Endothelial cell of umbilical vein (primary cell): ENCODE results near the gene BSPRY. TPM values are rescaled to one million over a fixed set of nuclear protein-coding genes. Genes with fewer than 3 reads are reported as not detected.

Experiments used
- BruUV-seq: library from RNA; stranded (reverse); fragments of 400-500 nt; replicated peaks from 2 replicates; lab custom pipeline; 2021; lab: Mats Ljungman, UMichigan
- CTCF ChIA-PET: fragments of 300-600, 350-600 bp; sonication (Branson Sonifier 250); formaldehyde crosslinking; loops from one replicate; lab custom pipeline; 2021; ENCODE audit warnings: antibody characterized with exemption, inconsistent platforms; lab: Charles Lee
- POLR2A ChIA-PET: fragments of 300-600, 350-600 bp; sonication (Branson Sonifier 250); formaldehyde crosslinking; loops from one replicate; lab custom pipeline; 2021; ENCODE audit warnings: antibody characterized with exemption, inconsistent platforms; lab: Charles Lee
- DNase-seq: peaks from one replicate; pipeline ENCODE4 v3.0.0-alpha.2; 2011; ENCODE audit warnings: low read depth, low spot score
- FAIRE-seq: peaks from 2 replicates; lab custom pipeline; 2011; peaks lifted over from hg19 to GRCh38; lab: Jason Lieb, UNC
- H2AFZ ChIP-seq: 2 replicates; pipeline ENCODE4 v1.6.0; 2012; ENCODE audit warnings: low read depth, low read length, control low read depth, inconsistent platforms
- H3K27ac ChIP-seq: 2 replicates; pipeline ENCODE4 v1.5.1; 2011; ENCODE audit warnings: low read depth, mild to moderate bottlenecking, control low read depth, low read length, moderate library complexity; ENCODE audit not compliant: insufficient read depth
- H3K27me3 ChIP-seq, 2 experiments: 2 replicates each; pipeline versions ENCODE4 v1.6.0 to v1.6.1; 2011; ENCODE audit warnings: low read length in 2 of 2, mixed read lengths in 1 of 2; ENCODE audit not compliant: control insufficient read depth in 2 of 2, insufficient read depth in 2 of 2
- H3K36me3 ChIP-seq, 2 experiments: 2 replicates in 1 of 2; 3 replicates in 1 of 2; pipeline ENCODE4 v1.5.1; 2011; ENCODE audit warnings: low read length in 2 of 2, mild to moderate bottlenecking in 1 of 2, moderate library complexity in 1 of 2; ENCODE audit not compliant: control insufficient read depth in 2 of 2, insufficient read depth in 2 of 2; ENCODE audit errors: extremely low read depth in 1 of 2
- H3K4me1 ChIP-seq: 3 replicates; pipeline ENCODE4 v1.5.1; 2011; ENCODE audit warnings: mild to moderate bottlenecking, low read length; ENCODE audit not compliant: control insufficient read depth, insufficient read depth; ENCODE audit errors: extremely low read depth
- H3K4me2 ChIP-seq: 2 replicates; pipeline ENCODE4 v1.6.1; 2011; ENCODE audit warnings: low read length, control low read depth, mixed read lengths; ENCODE audit not compliant: insufficient read depth
- H3K4me3 ChIP-seq, 3 experiments: fragments of 200-600 bp in 1 of 3; sonication (generic), shearing (Covaris generic) in 1 of 3; replicated peaks in 1 of 3; 2 replicates each; pipeline ENCODE4 v1.5.1; 2011 to 2016; ENCODE audit warnings: control low read depth in 3 of 3, low read length in 3 of 3, mild to moderate bottlenecking in 2 of 3, inconsistent platforms in 1 of 3, low read depth in 1 of 3, moderate library complexity in 1 of 3; ENCODE audit not compliant: insufficient read depth in 1 of 3
- H3K79me2 ChIP-seq: 2 replicates; pipeline ENCODE4 v1.6.0; 2012; ENCODE audit warnings: low read length, inconsistent platforms; ENCODE audit not compliant: control insufficient read depth, insufficient read depth
- H3K9ac ChIP-seq: replicated peaks from 2 replicates; pipeline ENCODE3; 2011; ENCODE audit warnings: low read length, control low read depth; ENCODE audit not compliant: insufficient read depth; ENCODE audit errors: extremely low read depth
- H3K9me1 ChIP-seq: replicated peaks from 3 replicates; pipeline ENCODE4 v1.6.0; 2011; ENCODE audit warnings: mild to moderate bottlenecking, low read length; ENCODE audit not compliant: control insufficient read depth, insufficient read depth; ENCODE audit errors: extremely low read depth
- H3K9me3 ChIP-seq: replicated peaks from 2 replicates; pipeline ENCODE4 v1.5.1; 2012; ENCODE audit warnings: low read length, inconsistent platforms; ENCODE audit not compliant: control insufficient read depth, insufficient read depth
- H4K20me1 ChIP-seq: replicated peaks from 2 replicates; pipeline ENCODE3; 2011; ENCODE audit warnings: mild to moderate bottlenecking, low read length; ENCODE audit not compliant: control insufficient read depth, insufficient read depth; ENCODE audit errors: extremely low read depth
- CTCF ChIP-seq, 2 donors: IDR thresholded peaks; 1 replicate in 1 of 2; 2 replicates in 1 of 2; pipeline ENCODE4 v1.5.1; 2011; ENCODE audit warnings: low read length in 2 of 2, mild to moderate bottlenecking in 2 of 2, moderate library complexity in 2 of 2, control low read depth in 1 of 2, inconsistent platforms in 1 of 2, low read depth in 1 of 2; ENCODE audit not compliant: insufficient read depth in 1 of 2; ENCODE audit errors: extremely low read depth in 1 of 2
- EZH2 ChIP-seq: IDR thresholded peaks from 2 replicates; pipeline ENCODE4 v1.6.1; 2012; ENCODE audit warnings: borderline replicate concordance, low read depth, mild to moderate bottlenecking, moderate library complexity, low read length, inconsistent platforms; ENCODE audit not compliant: severe bottlenecking
- FOS ChIP-seq: IDR thresholded peaks from 2 replicates; pipeline ENCODE4 v1.6.1; 2011; ENCODE audit warnings: mild to moderate bottlenecking, low read length, moderate library complexity, borderline replicate concordance; ENCODE audit not compliant: insufficient read depth
- GATA2 ChIP-seq: IDR thresholded peaks from 2 replicates; pipeline ENCODE4 v1.7.0; 2011; ENCODE audit warnings: low read depth, mild to moderate bottlenecking, moderate library complexity, mixed read lengths, low read length; ENCODE audit not compliant: insufficient read length, insufficient read depth
- JUN ChIP-seq: IDR thresholded peaks from 2 replicates; pipeline ENCODE4 v1.6.1; 2011; ENCODE audit warnings: borderline replicate concordance, low read depth; ENCODE audit not compliant: insufficient read length, insufficient read depth
- MAX ChIP-seq: IDR thresholded peaks from 2 replicates; pipeline ENCODE4 v1.6.1; 2011; ENCODE audit not compliant: insufficient read depth, insufficient read length
- MYC ChIP-seq: IDR thresholded peaks from one replicate; pipeline ENCODE4 v1.6.1; 2011; ENCODE audit warnings: mild to moderate bottlenecking, low read depth, low read length
- POLR2A ChIP-seq: IDR thresholded peaks from 2 replicates; pipeline ENCODE4 v1.6.1; 2012; ENCODE audit warnings: low read depth, mild to moderate bottlenecking, control low read depth, low read length
- POLR2AphosphoS5 ChIP-seq: IDR thresholded peaks from 2 replicates; pipeline ENCODE4 v1.6.1; 2012; ENCODE audit warnings: low read depth, mild to moderate bottlenecking, control low read depth, low read length, moderate library complexity; ENCODE audit not compliant: insufficient read depth
- dilution Hi-C: fragments of 300-500 bp; cut with MboI; formaldehyde crosslinking; loops from one replicate; pipeline ENCODE4 v1.15.0; 2019; ENCODE audit warnings: low sequenced_read_pairs; ENCODE audit not compliant: extremely low pct_ligation_motif_present
- intact Hi-C: fragments of 100-400 bp; cut with micrococcal nuclease; formaldehyde crosslinking; loops from one replicate; pipeline ENCODE4 v1.10.0; 2022
- polyA plus RNA-seq, 4 experiments: library from polyadenylated mRNA; depleted of rRNA in 3 of 4; stranded (reverse) in 3 of 4; unstranded in 1 of 4; fragments of >200 nt; gene quantifications; 2 replicates each; pipeline versions ENCODE4 v1.2.1 to v1.2.3, GENCODE V29; 2011 to 2012; ENCODE audit warnings: missing spikeins in 1 of 4
- total RNA-seq: library from RNA; stranded (reverse); gene quantifications from 2 replicates; pipeline ENCODE4 v1.2.3, GENCODE V29; 2021

Gene BSPRY
- total and polyA plus RNA-seq, 2 donors (not counting 3 experiments of a cell fraction or from before 2014, with no cell fraction given), result not detected

DNA sequence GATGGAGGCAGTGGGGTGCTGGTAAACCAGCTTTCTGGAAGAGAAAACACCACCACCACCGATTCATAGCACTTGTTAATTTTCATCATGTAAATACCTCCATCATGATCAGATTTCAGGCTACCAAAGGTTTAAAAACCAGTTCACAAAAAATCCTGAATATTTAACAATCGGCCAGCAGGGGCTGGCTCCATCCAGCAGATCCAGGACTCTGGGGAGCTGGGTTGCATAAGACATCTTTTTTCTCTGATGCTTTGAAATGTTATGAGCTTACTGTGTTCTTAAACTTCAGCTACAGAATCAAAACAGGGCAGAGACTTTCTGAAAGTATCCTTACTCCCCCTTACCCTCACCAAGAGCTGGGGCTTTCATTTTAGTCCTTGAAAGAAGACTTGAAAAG is 31.6 kb upstream of the BSPRY start:
- Histone ChIP-seq H3K36me3 (no peaks in the 10 kb centered on the region), H3K27ac (no peak overlapping the region), H3K79me2 (no peaks in the 10 kb centered on the region), H3K4me1 (no peaks in the 10 kb centered on the region), H3K4me2 (no peak overlapping the region), H3K9ac (no peak overlapping the region), H3K27me3 (peaks cover 2 to 8% of the 10 kb centered on the region in 2 experiments), H3K4me3 (no peak overlapping the region), H2AFZ (no peak overlapping the region), H3K9me1 (no peaks in the 10 kb centered on the region), H4K20me1 (no peaks in the 10 kb centered on the region), H3K9me3 (no peaks in the 10 kb centered on the region)
- BruUV-seq, result no TSS peak
- FAIRE-seq (no peak), DNase-seq (no peak)
- CTCF ChIA-PET, result interaction anchor here (1.0 to 1.4 kb wide), 2 partner anchors 22 to 81 kb away, joined by 3 to 6 read pairs; partner anchors contain the start of gene WDR31
- intact Hi-C loops (no loop called here), dilution Hi-C loops (no loop called here)
- POLR2A ChIA-PET, result no interaction called here
- TF ChIP-seq FOS (no peak), EZH2 (no peak), POLR2A (no peak), CTCF (IDR thresholded peaks at IDR 0.05; ENCODE audit: extremely low read depth in 1 of 2, insufficient read depth in 1 of 2, low read depth in 1 of 2, low read length in 2 of 2) (no peak), GATA2 (no peak), MYC (no peak), POLR2AphosphoS5 (no peak), MAX (no peak), JUN (no peak)
